B cell (primary cell): Measurements from ENCODE around the gene SAA1. TPM values are rescaled to one million over a fixed set of nuclear protein-coding genes. Genes with fewer than 3 reads are reported as not detected.
"Not testable (repeated sequence)": the region's sequence is repeated elsewhere in the genome, so short reads cannot be mapped to it uniquely, and the experiment has no call there.

Experiments used
- ATAC-seq: fragments of 200-7000 bp; cut with Tn5 transposase; one replicate; pipeline ENCODE4 v1.10.0; 2021; ENCODE audit warnings: low read depth, mild to moderate bottlenecking, moderate number of reproducible peaks, moderate library complexity
- CTCF ChIA-PET: fragments of 350-600 bp; sonication (Branson Sonifier 250); formaldehyde crosslinking; loops from one replicate; lab custom pipeline; 2021; ENCODE audit warnings: antibody characterized with exemption, inconsistent platforms; lab: Charles Lee
- POLR2A ChIA-PET: fragments of 350-600 bp; sonication (Branson Sonifier 250); formaldehyde crosslinking; loops from one replicate; lab custom pipeline; 2021; ENCODE audit warnings: antibody characterized with exemption; lab: Charles Lee
- DNase-seq: peaks from one replicate; pipeline ENCODE4 v3.0.0; 2013
- H2AFZ ChIP-seq: 2 replicates; pipeline ENCODE4 v1.6.1; 2012; ENCODE audit warnings: mild to moderate bottlenecking, low read depth, low read length; ENCODE audit not compliant: insufficient read depth, poor library complexity, severe bottlenecking
- H3K27ac ChIP-seq, 2 donors: 1 replicate in 1 of 2; 2 replicates in 1 of 2; pipeline ENCODE4 v1.5.1; 2012 to 2013; ENCODE audit warnings: low read length in 2 of 2, mild to moderate bottlenecking in 2 of 2, moderate library complexity in 1 of 2
- H3K27me3 ChIP-seq, 4 experiments: fragments of 200-600 bp in 1 of 4; sonication (generic) in 1 of 4; replicated peaks in 1 of 4; 1 replicate in 2 of 4; 2 replicates in 2 of 4; pipeline versions ENCODE4 v1.6.1 to v1.7.0; 2013 to 2016; ENCODE audit warnings: low read length in 3 of 4, mild to moderate bottlenecking in 2 of 4, mixed read lengths in 1 of 4, moderate library complexity in 1 of 4; ENCODE audit not compliant: insufficient read depth in 4 of 4, control insufficient read depth in 3 of 4; ENCODE audit errors: control extremely low read depth in 1 of 4
- H3K36me3 ChIP-seq, 2 experiments: replicated peaks in 1 of 2; 1 replicate in 1 of 2; 2 replicates in 1 of 2; pipeline versions ENCODE4 v1.6.1 to v1.7.1; 2013; ENCODE audit warnings: low read length in 1 of 2; ENCODE audit not compliant: insufficient read depth in 2 of 2, control insufficient read depth in 1 of 2; ENCODE audit errors: control extremely low read depth in 1 of 2, extremely low read depth in 1 of 2
- H3K4me1 ChIP-seq, 2 donors: fragments of 200-600 bp in 1 of 2; sonication (generic) in 1 of 2; 1 replicate in 1 of 2; 2 replicates in 1 of 2; pipeline versions ENCODE4 v1.5.1 to v1.6.1; 2013 to 2017; ENCODE audit warnings: low read length in 2 of 2; ENCODE audit not compliant: control insufficient read depth in 2 of 2, insufficient read depth in 2 of 2
- H3K4me2 ChIP-seq: replicated peaks from 2 replicates; pipeline ENCODE3; 2012; ENCODE audit warnings: mild to moderate bottlenecking, low read depth, low read length; ENCODE audit not compliant: poor library complexity, severe bottlenecking
- H3K4me3 ChIP-seq, 5 experiments: fragments of 200-600 bp in 1 of 5; sonication (generic) in 1 of 5; 1 replicate in 3 of 5; 2 replicates in 2 of 5; pipeline versions ENCODE4 v1.5.1 to v1.7.0; 2011 to 2016; ENCODE audit warnings: low read length in 4 of 5, mild to moderate bottlenecking in 4 of 5, low read depth in 2 of 5, control low read depth in 1 of 5, moderate library complexity in 1 of 5; ENCODE audit not compliant: insufficient read depth in 1 of 5; ENCODE audit errors: control extremely low read depth in 1 of 5, extremely low read depth in 1 of 5
- H3K79me2 ChIP-seq: fragments of 200-600 bp; sonication (generic); one replicate; pipeline ENCODE4 v1.6.0; 2016; ENCODE audit warnings: low read length; ENCODE audit not compliant: control insufficient read depth, insufficient read depth
- H3K9ac ChIP-seq: fragments of 200-600 bp; sonication (generic); 2 replicates; pipeline ENCODE4 v1.6.1; 2017; ENCODE audit warnings: mild to moderate bottlenecking, low read length, moderate library complexity
- H3K9me3 ChIP-seq, 3 donors: one replicate each; pipeline versions ENCODE4 v1.6.1 to v1.7.1; 2013; ENCODE audit warnings: low read length in 2 of 3; ENCODE audit not compliant: control insufficient read depth in 2 of 3, insufficient read depth in 1 of 3; ENCODE audit errors: control extremely low read depth in 1 of 3
- H4K20me1 ChIP-seq: 2 replicates; pipeline ENCODE4 v1.6.0; 2012; ENCODE audit warnings: mild to moderate bottlenecking, low read length; ENCODE audit not compliant: insufficient read depth, control insufficient read depth, poor library complexity, severe bottlenecking
- H3K27ac Mint-ChIP-seq: one replicate; pipeline ENCODE4 v1.8.0; 2021; ENCODE audit warnings: mixed read lengths
- H3K27me3 Mint-ChIP-seq: one replicate; pipeline ENCODE4 v1.8.0; 2021; ENCODE audit warnings: mixed read lengths
- H3K4me1 Mint-ChIP-seq: one replicate; pipeline ENCODE4 v1.8.0; 2021; ENCODE audit warnings: mixed read lengths
- H3K4me3 Mint-ChIP-seq: one replicate; pipeline ENCODE4 v1.8.0; 2021; ENCODE audit warnings: mixed read lengths
- H3K9me3 Mint-ChIP-seq: one replicate; pipeline ENCODE4 v1.8.0; 2022; ENCODE audit warnings: mixed read lengths; ENCODE audit not compliant: insufficient read depth
- WGBS: methylation state at CpG from one replicate; pipeline ENCODE4 v1.1.5; 2013; ENCODE audit warnings: missing lambda C conversion rate; ENCODE audit not compliant: insufficient coverage; 5-methylcytosine and 5-hydroxymethylcytosine counted together
- intact Hi-C: fragments of 100-400 bp; cut with micrococcal nuclease; formaldehyde crosslinking; loops from one replicate; pipeline ENCODE4 v1.10.0; 2022
- polyA plus RNA-seq: library from polyadenylated mRNA; depleted of rRNA; stranded (reverse); fragments of >200 nt; gene quantifications from 2 replicates; pipeline ENCODE4 v1.2.3, GENCODE V29; 2012
- total RNA-seq, 2 donors: library from RNA; stranded (reverse); fragments of 120-200 nt in 1 of 2; gene quantifications; 1 replicate in 1 of 2; 2 replicates in 1 of 2; pipeline versions ENCODE4 v1.2.3 to v1.2.4, GENCODE V29; 2013 to 2022

SAA1 gene
- total and polyA plus RNA-seq, 2 donors (not counting 1 experiment from before 2014, with no cell fraction given), result not detected

DNA sequence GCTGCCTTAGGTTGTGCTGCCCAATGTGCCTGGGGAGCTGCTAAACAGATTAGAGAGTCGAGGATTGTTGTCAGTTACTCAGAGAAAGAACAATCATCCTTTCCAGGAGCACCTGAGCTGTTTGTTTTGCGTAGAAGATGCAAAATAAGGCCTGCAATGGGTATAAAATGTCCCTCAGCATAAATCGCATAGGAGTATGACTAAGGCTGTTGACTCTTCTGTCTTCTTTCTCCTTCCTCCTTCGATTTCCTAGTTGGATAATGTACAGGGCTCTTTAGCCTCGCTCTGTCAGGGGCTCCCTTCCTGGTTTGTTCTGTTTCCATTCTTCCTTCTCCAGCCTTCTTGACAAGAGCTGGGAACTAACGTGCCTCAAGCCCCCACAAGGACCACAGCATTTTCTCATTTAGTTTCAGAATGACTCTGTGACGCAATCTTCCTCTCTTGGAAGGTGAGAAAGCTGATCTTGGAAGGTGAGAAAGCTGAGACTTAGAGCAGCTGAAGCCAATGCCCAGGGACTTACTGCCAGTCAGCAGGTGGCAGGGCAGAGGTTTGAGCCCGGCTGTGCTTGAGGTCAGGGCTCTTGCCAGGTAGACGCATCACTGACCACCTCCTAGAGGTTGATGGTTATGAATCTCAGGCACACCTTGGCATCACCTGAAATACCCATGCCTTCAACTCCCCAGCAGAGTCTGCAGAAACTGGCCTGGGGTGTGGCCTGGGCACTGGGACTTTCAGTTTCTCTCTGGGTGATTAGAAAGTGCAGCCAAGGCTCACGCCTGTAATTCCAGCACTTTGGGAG is 1.5 kb downstream of the SAA1 start:
- H3K79me2 ChIP-seq, H3K4me2 ChIP-seq, H3K27me3 ChIP-seq, H3K9me3 ChIP-seq, CTCF ChIA-PET, H3K36me3 ChIP-seq, H2AFZ ChIP-seq, DNase-seq, H3K9me3 Mint-ChIP-seq, intact Hi-C loops, H3K4me1 ChIP-seq, POLR2A ChIA-PET, H4K20me1 ChIP-seq, H3K27me3 Mint-ChIP-seq: not testable (repeated sequence)
- Mint-ChIP-seq H3K4me1 (peaks cover 16% of the 10 kb centered on the region), H3K27ac (peak overlapping the region; percentile 80), H3K4me3 (peak overlapping the region; percentile 76)
- peak overlapping the region in 1 of 5 experiments; percentile 32 for H3K4me3 ChIP-seq
- peak overlapping the region; percentile 54 to 69 for H3K27ac ChIP-seq
- H3K9ac ChIP-seq, result peak overlapping the region; percentile 32
- ATAC-seq, result peak; percentile 70
- WGBS, result 60% methylated on average over 1 of the region's 10 CpGs

GRCh38 chr11:18269252-18269651 is 3.2 kb downstream of the SAA1 start:
- no CpG with 5 or more reads among the region's 5 CpGs for WGBS
- H3K9me3 Mint-ChIP-seq, H3K9ac ChIP-seq, H4K20me1 ChIP-seq, H3K4me3 ChIP-seq, H3K4me2 ChIP-seq, H3K27me3 ChIP-seq, H3K9me3 ChIP-seq, ATAC-seq, H3K27ac ChIP-seq, H3K27ac Mint-ChIP-seq, H3K4me3 Mint-ChIP-seq, CTCF ChIA-PET, H2AFZ ChIP-seq, H3K79me2 ChIP-seq, H3K27me3 Mint-ChIP-seq, H3K36me3 ChIP-seq, intact Hi-C loops, H3K4me1 ChIP-seq, DNase-seq: not testable (repeated sequence)
- H3K4me1 Mint-ChIP-seq, result peaks cover 12% of the 10 kb centered on the region
- POLR2A ChIA-PET, result interaction anchor here (0.6 kb wide), 1 partner anchor 42 kb away, joined by 4 read pairs; no protein-coding TSS in a partner anchor
